GM21576 (cell line): ENCODE measurements around the gene MOB3A.

Experiments used
- ATAC-seq: cut with Tn5 transposase; IDR thresholded peaks from one replicate; pipeline ENCODE4 v1.9.1; 2021; ENCODE audit warnings: mild to moderate bottlenecking, moderate library complexity; ENCODE audit not compliant: unreplicated experiment

Gene MOB3A

DNA sequence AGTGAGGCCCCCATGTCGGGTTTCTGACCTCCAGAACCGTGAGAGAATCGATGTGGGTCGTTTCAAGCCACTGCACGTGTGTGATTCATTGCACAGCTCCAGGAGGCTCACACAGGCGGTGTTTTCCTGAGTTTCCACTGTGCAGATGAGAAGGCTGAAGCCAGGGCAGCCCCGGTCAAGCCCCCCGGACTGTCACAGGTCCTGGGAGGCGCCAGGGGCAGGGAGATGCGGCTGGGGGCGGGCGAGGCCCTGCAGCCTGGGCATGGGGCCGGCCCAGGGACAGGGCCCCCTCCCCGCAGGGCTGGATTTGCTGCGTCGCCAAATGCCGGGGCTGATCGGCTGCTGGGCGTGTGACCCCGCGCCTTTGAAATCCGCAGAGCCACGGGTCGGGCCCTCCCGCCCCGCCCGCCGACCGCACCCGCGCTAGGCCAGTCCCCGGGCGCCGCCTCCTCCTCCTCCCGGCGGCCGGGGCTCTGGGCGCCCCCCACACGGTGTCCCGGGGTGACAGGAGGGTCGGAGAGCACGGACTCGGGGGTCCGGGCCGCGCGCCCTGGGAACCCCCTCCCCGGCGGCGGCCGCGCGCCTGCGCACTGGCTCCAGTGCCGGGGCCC, 35.1 kb downstream of the MOB3A start:
- peak; percentile 12 for ATAC-seq

DNA sequence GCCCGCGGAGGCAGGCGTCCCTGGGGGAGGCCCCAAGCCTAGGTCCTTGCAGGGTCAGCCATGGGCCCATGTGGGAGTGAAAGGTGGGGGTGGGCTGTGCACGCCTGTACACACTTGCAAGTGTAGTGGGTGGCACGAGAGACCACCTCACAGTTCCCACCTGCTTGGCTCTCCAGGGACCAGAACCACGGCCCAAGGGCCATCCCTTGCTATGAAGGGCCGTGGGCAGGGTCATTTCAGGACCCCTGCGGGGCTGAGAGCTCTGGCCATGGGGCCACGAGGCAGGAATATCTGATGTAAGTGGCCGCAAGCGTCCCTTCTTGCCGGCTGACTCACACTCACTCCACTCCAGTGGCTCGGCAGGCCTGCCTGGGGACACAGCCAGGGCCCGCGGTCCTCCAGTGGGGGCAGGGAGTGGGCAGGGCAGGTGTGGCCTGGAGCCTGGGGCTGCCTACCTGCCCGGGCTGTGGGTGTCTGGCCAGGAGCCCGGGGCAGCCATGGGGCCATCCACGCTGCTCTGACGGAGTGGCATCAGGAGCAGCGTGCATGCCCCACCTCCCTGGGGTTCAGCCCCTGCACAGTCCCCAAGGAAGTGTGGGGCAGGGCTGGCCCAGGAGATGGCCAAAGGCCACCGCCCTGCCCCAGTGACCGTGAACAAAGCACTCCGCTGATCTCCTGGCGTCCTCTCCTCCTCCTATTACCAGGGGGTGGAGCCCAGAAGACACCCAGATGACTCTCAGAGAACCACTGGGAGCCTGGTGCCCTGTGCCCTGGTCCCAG, 36.5 kb downstream of the MOB3A start:
- no peak for ATAC-seq

DNA sequence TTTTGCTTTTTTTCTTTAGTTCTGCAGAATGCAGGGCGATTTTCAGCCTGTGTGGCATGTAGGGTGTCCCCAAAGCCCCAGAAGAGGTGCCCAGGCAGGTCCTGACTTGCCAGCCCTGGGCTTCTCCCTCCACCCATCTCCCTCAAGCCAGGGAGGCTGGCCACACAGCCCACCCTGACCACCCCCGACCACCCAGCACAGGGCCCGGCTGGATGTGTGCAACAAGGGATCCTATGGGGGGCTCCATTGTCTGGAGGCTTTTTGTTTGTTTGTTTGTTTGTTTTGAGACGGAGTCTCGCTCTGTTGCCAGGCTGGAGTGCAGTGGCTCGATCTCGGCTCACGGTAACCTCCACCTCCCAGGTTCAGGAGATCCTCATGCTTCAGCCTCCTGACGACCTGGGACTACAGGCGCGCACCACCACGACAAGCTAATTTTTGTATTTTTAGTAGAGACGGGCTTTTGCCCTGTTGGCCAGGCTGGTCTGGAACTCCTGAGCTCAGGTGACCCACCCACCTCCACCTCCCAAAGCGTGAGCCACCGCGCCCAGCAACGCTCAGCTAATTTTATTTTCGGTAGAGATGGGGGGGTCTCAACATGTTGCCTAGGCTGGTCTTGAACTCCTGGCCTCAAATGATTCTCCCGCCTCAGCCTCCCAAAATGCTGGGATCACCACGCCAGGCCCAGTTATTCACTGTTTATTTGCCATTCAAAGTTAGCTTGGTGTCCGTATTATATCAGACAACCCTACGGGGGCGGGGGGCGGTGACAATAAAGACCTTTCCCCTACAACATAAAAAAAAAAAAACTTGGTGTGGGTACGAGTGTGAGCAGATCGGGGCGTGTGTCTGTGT, 37.3 kb downstream of the MOB3A start:
- no peak for ATAC-seq

DNA sequence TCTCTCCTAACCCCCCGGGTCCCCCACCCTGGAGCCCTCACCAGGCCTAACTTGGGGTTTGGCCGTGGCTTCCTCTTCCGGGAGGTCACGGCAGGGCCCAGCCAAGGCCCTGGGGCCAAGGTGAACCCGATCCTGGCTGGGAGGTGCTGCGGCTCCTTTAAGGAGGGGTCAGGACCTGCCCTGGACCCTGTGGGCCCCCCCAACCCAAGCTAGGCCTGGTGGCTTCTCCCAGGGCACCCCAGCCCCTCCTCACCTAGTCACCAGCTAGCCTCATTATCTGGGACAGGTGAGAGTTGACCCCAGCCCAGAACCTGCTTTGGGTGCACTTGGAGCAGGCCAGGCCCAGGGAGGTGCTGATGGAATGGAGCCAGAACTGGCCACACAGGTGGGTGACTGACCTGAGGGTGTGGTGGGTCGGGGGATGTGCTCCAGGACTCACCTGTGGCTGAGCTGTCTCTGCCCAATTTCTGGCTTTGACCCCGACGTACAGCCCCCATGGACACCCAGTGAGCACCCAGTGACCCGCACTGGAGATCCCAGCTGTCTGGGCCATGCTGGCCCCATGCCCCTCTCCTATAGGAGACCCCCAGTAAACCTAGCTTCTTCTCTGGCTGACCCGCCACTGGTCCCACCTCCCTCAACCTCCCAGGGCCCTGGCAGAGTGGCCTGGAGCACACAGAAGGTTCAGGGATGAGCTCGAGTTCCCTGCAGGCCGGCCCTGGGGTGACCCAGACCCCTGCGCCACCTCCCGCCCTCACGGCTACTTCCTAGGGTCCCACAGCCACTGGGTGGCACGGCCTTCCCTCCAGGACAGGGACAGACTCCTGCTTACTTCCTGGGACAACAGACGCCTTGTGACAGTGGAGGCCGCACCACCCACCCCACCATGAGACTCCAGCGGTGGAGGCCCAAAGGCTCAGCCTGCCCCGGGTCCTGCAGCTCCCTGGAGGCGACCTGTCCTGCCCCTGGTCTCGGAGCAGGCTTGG, 38.3 kb downstream of the MOB3A start:
- no peak for ATAC-seq

DNA sequence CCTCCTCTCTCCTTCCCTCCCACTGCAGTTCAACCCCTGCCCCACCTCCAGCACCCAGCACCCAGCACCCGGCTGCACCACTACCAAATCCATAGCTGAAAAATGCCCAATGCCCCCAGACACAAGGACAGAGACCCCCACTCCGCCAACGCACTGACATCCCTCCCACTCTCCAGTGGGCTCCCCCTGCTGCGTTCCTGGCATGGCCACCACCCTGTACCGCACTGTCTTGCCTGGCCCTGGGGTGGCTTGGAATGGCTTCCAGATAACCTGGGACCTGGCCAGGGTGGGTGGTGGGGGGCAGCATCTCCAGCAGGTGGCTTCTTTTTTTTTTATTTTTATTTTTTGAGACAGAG, 39.3 kb downstream of the MOB3A start:
- no peak for ATAC-seq

DNA sequence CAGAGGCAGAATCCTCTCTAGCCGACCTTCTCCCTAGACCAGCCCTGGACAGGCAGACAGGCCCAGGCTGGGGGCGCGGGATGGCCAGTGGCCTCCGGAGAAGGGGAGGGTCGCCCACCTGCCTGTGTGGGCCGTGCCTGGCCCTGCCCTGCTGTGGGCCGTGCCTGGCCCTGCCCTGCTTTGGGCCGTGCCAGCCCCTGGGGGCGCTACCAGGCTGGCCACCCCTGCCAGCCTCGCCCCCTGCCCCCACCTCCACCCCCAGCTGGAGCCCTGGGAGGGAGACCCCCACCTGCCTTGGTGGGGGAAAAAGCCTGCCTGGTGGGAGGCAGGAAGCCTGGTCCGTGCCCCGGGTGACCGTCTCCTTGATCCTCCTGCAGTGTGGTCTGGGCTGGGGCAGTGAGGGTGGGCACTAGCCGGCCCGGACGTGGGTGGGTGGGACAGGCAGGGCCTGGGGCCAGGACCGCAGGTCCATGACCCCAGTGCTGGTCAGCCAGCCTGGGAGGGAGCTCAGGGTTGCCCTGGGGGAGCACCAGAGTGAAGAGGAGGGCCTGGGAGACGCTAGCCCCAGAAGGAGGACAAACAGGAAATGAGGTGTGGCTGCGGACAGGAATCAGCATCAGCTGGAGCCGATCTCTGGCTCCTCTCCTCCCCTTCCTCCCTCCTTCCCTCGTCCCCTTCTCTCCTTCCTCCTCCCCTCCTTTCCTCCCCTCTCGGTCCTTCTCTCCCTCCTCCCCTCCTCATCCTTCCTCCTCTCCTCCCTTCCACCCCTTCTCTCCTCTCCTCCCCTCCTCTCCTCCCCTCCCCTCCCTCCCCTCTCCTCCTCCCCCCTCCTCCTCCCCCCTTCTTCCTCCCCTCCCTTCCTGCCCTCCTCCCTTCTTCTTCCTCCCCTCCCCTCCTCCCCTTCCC, 39.9 kb downstream of the MOB3A start:
- no peak for ATAC-seq

DNA sequence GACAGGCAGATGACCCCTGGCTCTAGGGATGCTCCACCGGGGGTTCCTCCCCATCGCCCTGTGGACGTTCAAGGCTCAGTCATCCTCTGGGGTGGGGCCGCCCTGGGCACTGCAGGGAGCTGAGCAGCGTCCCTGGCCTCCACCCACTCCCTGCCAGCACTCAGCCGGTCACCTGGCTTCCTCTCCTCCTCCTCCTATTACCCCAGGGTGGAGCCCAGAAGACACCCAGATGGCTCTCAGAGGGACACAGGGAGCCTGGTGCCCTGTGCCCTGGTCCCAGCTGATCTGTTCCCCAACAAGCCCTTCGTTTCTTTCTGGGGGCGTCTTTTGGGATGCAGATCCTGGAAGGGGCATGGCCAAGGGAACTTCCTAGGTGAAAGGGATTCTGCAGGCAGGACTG, 41.4 kb downstream of the MOB3A start:
- no peak for ATAC-seq

DNA sequence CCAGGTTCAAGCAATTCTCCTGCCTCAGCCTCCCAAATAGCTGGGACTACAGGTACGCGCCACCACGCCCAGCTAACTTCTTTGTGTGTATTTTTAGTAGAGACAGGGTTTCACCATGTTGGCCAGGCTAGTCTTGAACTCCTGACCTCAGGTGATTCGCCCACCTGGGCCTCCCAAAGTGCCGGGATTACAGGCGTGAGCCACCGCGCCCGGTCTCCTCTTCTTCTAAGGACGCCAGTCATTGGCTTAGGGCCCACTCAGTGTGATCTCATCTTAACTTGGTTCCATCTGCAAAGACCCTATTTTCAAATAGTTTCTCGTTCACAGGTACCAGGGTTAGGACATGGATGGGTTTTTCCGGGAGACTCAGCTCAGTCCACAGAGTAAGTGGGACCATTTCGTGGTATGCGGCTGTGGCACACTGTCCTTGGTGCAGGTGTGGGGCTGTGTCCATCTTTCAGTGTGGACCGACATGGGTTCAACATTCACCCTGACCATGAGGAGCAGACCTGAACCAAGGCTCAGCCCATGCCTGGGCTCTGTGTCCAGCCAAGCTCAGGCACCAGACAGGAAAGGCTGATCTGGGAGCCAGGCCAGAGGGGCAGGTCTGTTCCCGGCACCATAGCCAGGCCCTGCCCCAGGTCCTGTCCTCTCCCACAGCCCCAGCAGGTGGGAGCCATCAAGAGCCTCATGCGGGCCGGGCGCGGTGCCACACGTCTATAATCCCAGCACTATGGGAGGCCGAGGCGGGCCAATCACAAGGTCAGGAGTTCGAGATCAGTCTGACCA, 42.3 kb downstream of the MOB3A start:
- ATAC-seq, result no peak

DNA sequence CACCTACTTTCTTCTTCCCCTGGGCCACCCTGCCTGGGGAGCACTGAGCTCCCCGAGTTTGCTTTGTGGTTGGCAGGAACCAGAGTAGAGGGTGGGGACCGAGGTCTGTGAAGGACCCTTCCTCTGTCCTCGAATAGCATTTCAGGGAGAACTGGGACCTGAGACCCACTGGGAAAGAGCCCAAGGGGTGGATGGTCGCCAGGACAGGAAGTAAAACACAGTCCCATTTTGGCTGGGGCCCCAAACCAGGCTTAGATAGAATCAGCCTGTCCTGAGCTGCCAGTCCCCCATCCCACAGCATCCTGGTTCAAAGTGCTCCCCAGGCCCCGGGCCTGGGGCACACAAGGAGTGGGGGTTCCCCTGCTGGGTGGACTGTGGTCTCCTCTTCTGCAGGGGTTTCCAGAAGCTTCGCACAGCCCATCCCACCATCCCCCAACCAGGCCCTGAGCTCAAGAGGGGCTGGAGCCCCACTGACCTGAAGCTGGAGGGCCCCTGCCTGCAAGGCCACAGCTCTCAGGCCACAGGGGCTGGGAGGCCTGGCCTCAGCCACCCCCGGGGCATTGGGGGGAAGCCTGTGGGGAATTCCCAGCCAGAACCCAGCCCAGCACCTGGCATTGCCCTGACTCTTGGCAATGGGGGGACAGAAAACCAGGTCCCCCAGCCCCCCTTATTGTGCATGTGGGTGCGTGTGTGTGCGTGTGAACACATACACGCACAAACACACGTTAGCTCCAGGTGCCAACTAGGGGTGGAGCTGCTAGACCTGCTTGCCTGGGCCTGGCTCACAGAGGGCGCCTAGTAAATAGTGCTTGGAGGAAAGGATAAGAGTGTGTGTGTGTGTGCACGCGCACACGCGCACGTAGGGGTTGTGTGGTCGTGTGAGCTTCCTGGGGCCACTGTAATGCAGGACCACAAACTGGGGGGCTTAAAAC, 44.1 kb downstream of the MOB3A start:
- no peak for ATAC-seq

DNA sequence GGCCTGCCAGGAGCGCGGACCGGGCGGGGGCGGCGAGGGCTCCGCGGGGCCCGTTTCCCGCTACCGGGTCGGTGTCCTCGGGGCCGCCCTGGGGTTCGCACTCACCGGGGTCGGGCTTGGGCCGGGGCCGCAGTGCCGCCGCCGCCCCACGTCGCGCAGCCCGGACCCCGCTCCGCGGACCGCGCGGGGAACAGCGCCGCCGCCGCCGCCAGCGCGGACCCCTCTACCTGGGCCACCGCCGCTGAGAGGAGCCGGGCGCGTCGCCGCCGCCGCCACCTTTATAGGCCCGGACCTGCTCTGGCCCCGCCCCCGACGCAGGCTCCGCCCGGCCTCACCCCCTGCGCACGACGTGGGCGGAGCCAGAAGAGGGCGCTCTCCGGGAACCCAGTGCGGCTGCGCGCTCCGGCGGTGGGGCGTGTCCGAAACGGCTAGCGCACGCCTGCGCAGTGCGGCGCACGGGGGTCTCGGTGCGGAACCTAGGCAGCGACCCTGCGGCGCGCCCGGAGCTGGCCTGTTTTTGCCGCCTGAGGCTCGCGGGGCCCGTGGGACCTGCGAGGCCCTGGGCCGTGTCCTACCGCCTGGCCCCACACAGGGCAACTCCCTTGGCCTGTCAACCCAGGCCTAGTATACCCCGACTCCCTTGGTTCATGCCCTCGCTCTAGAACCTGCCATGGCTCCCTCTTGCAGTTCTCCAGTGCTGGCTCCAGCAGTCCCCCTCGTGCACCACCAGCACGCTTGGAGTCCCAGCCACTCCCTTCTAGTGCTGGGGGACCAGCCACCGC, 44.9 kb downstream of the MOB3A start, which contains the start of gene MKNK2:
Gene MKNK2, minus strand, starts transcription at position 254 of the 782 bp plus-strand sequence. CDS start 393 bp downstream, outside the sequence.
- ATAC-seq, result peak; percentile 42

DNA sequence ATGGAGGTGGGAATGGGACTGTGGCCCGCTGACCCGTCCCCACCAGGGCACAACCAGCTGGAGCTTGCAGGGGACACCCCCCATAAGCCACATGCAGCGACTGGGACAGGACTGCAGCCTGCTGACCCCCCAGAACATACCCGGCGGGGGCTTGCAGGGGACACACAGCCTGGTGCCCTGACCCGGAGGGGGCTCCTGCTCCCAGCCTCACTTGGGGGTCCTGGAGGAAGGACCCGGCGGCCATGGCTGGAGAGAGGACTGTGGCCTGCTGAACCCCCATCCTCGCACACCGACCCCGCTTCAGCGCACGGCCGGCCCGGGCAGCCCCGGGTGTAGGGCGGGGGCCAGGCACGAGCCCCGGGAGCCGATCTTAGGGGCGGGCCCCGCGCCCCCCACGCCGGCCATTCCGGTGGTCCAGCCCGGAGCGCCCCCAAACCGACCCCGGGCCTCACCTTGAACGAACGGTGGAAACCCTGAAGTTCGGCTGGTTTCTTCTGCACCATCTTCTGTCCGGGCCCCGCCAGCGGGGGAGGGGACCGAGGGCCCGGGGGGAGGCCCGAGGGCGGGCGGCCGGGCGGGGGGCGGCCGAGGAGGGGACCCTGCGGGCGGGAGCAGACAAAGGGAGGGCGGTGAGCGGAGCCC, 45.7 kb downstream of the MOB3A start:
- no peak for ATAC-seq

DNA sequence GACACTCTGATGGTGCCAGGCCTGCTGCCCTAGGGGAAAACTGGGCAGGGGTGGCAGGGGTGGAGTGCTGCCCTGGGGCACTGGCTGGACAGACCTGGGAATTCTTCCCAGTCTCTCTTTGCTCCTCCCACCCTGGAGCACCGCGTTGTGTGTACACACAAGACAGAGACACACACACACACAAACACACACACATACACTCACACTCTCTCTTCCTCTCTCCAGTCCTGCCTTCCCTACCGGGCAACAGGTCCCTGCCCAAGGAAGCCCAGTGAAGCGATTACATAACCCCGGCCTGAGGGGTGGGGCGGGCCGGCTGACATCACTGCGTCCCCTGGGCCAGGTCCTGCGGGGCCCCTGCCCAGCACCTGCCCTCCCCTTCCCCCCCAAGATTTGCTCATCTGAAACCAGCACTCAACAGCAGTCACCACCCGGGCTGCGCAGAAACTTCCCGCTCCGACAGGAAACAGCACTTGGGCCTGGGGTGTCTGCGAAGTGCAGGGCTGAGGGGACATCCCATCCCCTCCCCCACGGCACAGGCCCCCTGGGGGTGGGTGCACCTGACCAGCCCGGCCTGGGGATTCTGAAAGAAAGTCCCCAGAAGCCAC, 46.3 kb downstream of the MOB3A start:
- no peak for ATAC-seq

DNA sequence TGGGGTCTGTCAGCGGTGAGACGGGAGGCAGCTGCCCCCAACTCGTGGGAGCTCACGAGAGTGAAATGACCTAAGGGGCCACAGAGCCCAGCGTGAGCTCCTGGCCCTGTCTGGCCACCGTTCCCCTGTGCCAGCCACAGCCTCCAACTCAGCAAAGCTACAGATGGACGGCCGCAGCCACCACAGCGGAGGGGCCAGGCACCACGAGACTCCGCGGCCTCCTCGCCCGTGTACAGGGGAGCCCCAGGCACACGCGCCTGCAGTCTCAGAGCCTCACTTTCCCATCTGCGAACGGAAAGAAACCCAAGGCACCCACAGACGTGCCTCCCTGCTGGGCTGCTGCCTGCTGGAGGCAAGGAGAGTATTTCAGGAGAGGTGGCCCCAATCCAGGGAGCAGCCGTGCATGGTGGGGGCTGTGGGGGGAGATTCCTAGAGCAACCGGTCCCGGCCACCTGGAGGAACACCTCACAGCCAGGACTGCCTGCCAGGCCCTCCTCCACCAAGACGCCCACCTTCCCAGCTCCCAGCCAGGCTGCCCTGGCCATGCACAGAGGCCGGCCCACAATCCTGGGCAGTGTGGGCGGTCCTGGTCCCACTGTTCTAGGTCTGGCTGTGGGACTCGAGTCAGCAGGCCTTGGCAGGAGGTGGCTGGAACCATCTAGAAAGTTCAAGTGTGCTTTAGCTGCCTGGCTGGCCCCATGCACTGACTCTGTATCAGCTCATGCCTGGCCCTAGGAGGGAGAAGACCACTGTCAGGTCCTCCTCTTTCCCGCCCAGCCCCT, 47.0 kb downstream of the MOB3A start:
- ATAC-seq, result no peak

DNA sequence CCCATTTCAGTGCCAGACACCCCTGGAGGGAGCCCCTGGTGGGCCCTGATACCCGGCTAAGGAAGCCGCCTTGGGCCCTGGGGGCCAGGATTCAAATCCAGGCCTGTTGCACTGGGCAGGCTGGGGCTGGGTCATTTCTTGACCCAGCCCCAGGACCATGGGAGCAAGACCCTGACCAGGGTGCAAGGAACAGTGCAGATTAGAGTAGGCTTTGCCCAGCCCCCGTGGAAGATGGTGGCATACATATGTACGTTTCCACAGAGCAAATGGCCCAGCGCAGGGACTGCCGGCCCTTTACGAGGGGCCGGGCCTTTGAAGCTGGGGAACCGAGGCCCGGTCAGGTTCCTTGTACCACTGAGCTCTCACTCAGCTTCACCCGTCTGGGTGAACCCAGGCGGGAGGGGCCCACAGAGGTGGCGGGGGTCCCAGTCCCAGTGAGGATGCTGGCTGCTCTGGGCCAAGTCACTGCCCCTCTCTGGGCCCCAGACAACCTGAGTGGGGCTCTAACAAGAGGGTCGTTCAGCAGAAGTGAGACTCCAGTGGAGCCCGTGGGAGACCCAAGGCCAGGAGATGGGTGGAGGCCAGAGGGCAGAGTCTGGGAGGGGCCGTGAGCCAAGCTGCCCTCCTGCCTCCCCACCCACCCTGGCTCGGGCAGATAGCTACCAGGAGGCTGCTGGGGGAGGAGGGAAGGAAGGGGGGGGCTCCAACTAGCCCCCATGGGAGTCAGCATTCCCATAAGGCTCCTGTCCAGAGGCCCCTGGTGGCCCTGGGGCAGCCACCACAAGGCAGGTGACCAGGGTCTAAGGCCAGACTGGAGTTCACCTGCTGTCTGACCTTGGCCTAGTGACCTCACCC, 47.8 kb downstream of the MOB3A start:
- no peak for ATAC-seq
